Activated T-cell treated with anti-CD3 and anti-CD28 coated beads for 4 hours (primary cell): ENCODE measurements around the gene TSGA10IP.

Experiments
- DNase-seq: peaks from one replicate; pipeline ENCODE4 v3.0.0-alpha.2; 2020

The TSGA10IP gene

GRCh38 chr11:66008468-66009101 lies 63.3 kb downstream of the TSGA10IP start:
- DNase-seq, result no peak
